Neuronal stem cell (in vitro differentiated cells): ENCODE results near the gene MTARC2.

Source experiments
- DNase-seq: peaks from one replicate; pipeline ENCODE4 v3.0.0-alpha.2; 2013; ENCODE audit warnings: low spot score
- H2AFZ ChIP-seq: one replicate; pipeline ENCODE4 v1.6.1; 2013; ENCODE audit warnings: mild to moderate bottlenecking, low read length, inconsistent platforms
- H2AK5ac ChIP-seq: 2 replicates; pipeline ENCODE4 v1.6.1; 2013; ENCODE audit warnings: low read depth, mild to moderate bottlenecking, inconsistent platforms, low read length, moderate library complexity, mixed read lengths
- H2BK120ac ChIP-seq: 2 replicates; pipeline ENCODE4 v1.6.1; 2013; ENCODE audit warnings: low read depth, mild to moderate bottlenecking, inconsistent platforms, low read length, moderate library complexity, mixed read lengths
- H2BK12ac ChIP-seq: one replicate; pipeline ENCODE4 v1.6.1; 2013; ENCODE audit warnings: low read length, inconsistent platforms
- H2BK15ac ChIP-seq: 2 replicates; pipeline ENCODE4 v1.6.1; 2013; ENCODE audit warnings: mild to moderate bottlenecking, low read length, inconsistent platforms, mixed read lengths
- H2BK5ac ChIP-seq: one replicate; pipeline ENCODE4 v1.6.1; 2013; ENCODE audit warnings: inconsistent platforms, mild to moderate bottlenecking, low read length, moderate library complexity
- H3K14ac ChIP-seq: one replicate; pipeline ENCODE4 v1.6.1; 2013; ENCODE audit warnings: low read length, inconsistent platforms
- H3K18ac ChIP-seq: 2 replicates; pipeline ENCODE4 v1.6.1; 2013; ENCODE audit warnings: low read length, inconsistent platforms
- H3K23ac ChIP-seq: 2 replicates; pipeline ENCODE4 v1.6.1; 2013; ENCODE audit warnings: low read depth, mild to moderate bottlenecking, mixed read lengths, low read length, inconsistent platforms; ENCODE audit not compliant: poor library complexity
- H3K27ac ChIP-seq: replicated peaks from 3 replicates; pipeline ENCODE4 v1.5.1; 2013; ENCODE audit warnings: low read length, inconsistent platforms
- H3K27me3 ChIP-seq, 3 experiments: 2 replicates each; pipeline ENCODE4 v1.6.1; 2013; ENCODE audit warnings: low read length in 3 of 3, mild to moderate bottlenecking in 2 of 3, inconsistent platforms in 1 of 3, low read depth in 1 of 3, mixed read lengths in 1 of 3, moderate library complexity in 1 of 3; ENCODE audit not compliant: control insufficient read depth in 3 of 3, insufficient read depth in 3 of 3
- H3K36me3 ChIP-seq, 2 donors: replicated peaks in 1 of 2; 2 replicates each; pipeline ENCODE4 v1.6.1; 2013; ENCODE audit warnings: low read length in 2 of 2; ENCODE audit not compliant: control insufficient read depth in 2 of 2, insufficient read depth in 2 of 2
- H3K4ac ChIP-seq: 2 replicates; pipeline ENCODE4 v1.6.1; 2013; ENCODE audit warnings: inconsistent platforms, mild to moderate bottlenecking, low read length, moderate library complexity
- H3K4me1 ChIP-seq, 2 donors: 1 replicate in 1 of 2; 2 replicates in 1 of 2; pipeline ENCODE4 v1.6.1; 2013; ENCODE audit warnings: low read length in 2 of 2, low read depth in 1 of 2; ENCODE audit not compliant: control insufficient read depth in 2 of 2, insufficient read depth in 1 of 2
- H3K4me2 ChIP-seq: one replicate; pipeline ENCODE4 v1.6.1; 2013; ENCODE audit warnings: mild to moderate bottlenecking, low read length, inconsistent platforms; ENCODE audit not compliant: insufficient read depth, poor library complexity, severe bottlenecking
- H3K4me3 ChIP-seq, 2 donors: 2 replicates each; pipeline ENCODE4 v1.5.1; 2013; ENCODE audit warnings: low read length in 2 of 2, mild to moderate bottlenecking in 2 of 2, inconsistent platforms in 1 of 2, moderate library complexity in 1 of 2
- H3K79me1 ChIP-seq: one replicate; pipeline ENCODE4 v1.6.1; 2013; ENCODE audit warnings: low read depth, mild to moderate bottlenecking, inconsistent platforms, low read length, moderate library complexity
- H3K9ac ChIP-seq: one replicate; pipeline ENCODE4 v1.6.1; 2013; ENCODE audit warnings: mild to moderate bottlenecking, low read depth, low read length, inconsistent platforms; ENCODE audit not compliant: poor library complexity
- H3K9me3 ChIP-seq, 2 donors: replicated peaks in 1 of 2; 2 replicates each; pipeline versions ENCODE3 to v1.6.1; 2013; ENCODE audit warnings: low read length in 2 of 2, mild to moderate bottlenecking in 2 of 2, inconsistent platforms in 1 of 2, low read depth in 1 of 2, mixed read lengths in 1 of 2, moderate library complexity in 1 of 2; ENCODE audit not compliant: control insufficient read depth in 2 of 2, insufficient read depth in 1 of 2
- H4K8ac ChIP-seq: one replicate; pipeline ENCODE4 v1.6.1; 2013; ENCODE audit warnings: low read depth, mild to moderate bottlenecking, inconsistent platforms, low read length, moderate library complexity
- H4K91ac ChIP-seq: one replicate; pipeline ENCODE4 v1.6.1; 2013; ENCODE audit warnings: low read length, low read depth, mild to moderate bottlenecking, inconsistent platforms; ENCODE audit not compliant: poor library complexity
- WGBS, 2 donors: extraction: QIAGEN DNeasy Blood & Tissue Kit; methylation state at CpG; one replicate each; pipeline ENCODE4 v1.1.7; 2013; ENCODE audit warnings: missing lambda C conversion rate in 2 of 2, mixed read lengths in 1 of 2; ENCODE audit not compliant: insufficient read length in 2 of 2, insufficient replicate concordance in 1 of 2; ENCODE audit errors: extremely low coverage in 2 of 2; 5-methylcytosine and 5-hydroxymethylcytosine counted together

Gene MTARC2

DNA sequence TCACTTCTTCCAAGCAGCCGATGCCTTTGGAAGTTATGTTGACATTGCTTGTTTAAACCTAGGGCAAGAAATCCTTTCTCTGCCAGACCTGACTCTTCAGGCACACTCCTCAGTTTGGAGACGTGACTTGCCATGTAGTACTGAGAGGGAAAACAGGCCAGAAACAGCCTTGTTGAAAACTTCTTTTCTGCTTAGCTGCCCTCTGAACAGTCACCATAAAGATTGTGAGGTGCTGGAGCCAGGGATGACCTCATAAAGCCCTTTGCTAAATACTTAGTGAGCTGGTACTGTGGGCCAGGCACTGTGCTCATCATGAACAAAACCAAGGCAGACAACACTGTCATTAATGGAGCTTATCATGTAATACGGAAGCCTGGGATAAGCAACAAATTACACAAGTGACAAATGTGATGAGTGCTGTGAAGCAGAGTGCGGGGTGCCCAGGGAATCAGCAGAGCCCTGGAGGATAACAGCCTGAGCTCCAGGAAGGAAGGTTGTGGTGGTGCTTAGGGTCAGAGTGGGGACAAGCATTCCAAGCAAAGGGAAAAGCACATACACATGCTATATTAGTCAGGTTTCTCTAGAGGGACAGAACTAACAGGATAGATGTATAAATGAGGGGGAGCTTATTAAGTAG lies 80.9 kb downstream of the MTARC2 start:
- WGBS, 2 donors, result no CpG with 5 or more reads among the region's 4 CpGs
- no peaks in the 10 kb centered on the region for H3K79me1 ChIP-seq

DNA sequence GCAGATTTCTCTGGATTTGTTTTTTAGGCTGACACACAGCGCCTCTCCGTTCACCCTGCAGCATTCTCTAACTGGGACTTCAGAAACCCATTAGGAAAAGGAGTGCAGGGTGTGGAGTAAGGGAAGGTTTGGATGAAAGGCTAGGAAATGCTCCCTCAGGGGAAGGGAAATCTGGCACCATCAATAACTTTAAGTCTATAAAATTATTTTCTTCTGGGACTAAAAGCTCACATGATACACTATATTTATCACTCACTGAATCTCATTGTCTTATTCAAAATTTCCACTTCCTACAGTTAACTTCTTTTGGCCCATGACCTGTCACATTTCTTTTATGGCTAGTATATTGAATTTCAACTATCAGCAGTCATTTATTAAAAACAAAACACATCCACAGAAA lies 85.3 kb downstream of the MTARC2 start:
- H3K23ac ChIP-seq, result no peak overlapping the region
- no peak overlapping the region for H3K4ac ChIP-seq
- no peak overlapping the region for H2BK5ac ChIP-seq
- H3K36me3 ChIP-seq, result no peaks in the 10 kb centered on the region
- no peaks in the 10 kb centered on the region for H3K79me1 ChIP-seq
- no peak overlapping the region for H2BK12ac ChIP-seq
- no peak overlapping the region for H4K8ac ChIP-seq
- no peak for DNase-seq
- H3K9me3 ChIP-seq, result no peaks in the 10 kb centered on the region
- H2BK15ac ChIP-seq, result no peak overlapping the region
- H3K27ac ChIP-seq, result no peak overlapping the region
- H3K14ac ChIP-seq, result no peak overlapping the region
- peaks cover 0 to 2% (median 0%) of the 10 kb centered on the region in 3 experiments for H3K27me3 ChIP-seq
- WGBS, 2 donors, result no CpG with 5 or more reads among the region's 2 CpGs
- H2BK120ac ChIP-seq, result no peak overlapping the region
- H3K9ac ChIP-seq, result no peak overlapping the region
- H3K4me3 ChIP-seq, result no peak overlapping the region
- H3K18ac ChIP-seq, result no peak overlapping the region
- no peak overlapping the region for H2AFZ ChIP-seq
- no peaks in the 10 kb centered on the region for H3K4me1 ChIP-seq
- no peak overlapping the region for H2AK5ac ChIP-seq
- H4K91ac ChIP-seq, result no peak overlapping the region
- no peak overlapping the region for H3K4me2 ChIP-seq

More for the DNA sequence above, 80.9 kb downstream of the MTARC2 start:
- H3K23ac ChIP-seq, result no peak overlapping the region
- no peak overlapping the region for H2AK5ac ChIP-seq
- H3K4ac ChIP-seq, result no peak overlapping the region
- H2AFZ ChIP-seq, result no peak overlapping the region
- H3K27me3 ChIP-seq, result peaks cover 0 to 2% (median 0%) of the 10 kb centered on the region in 3 experiments
- H3K4me1 ChIP-seq, result no peaks in the 10 kb centered on the region
- H3K4me2 ChIP-seq, result no peak overlapping the region
- no peak overlapping the region for H3K9ac ChIP-seq
- H4K91ac ChIP-seq, result no peak overlapping the region
- no peak overlapping the region for H2BK12ac ChIP-seq
- H2BK15ac ChIP-seq, result no peak overlapping the region
- H3K14ac ChIP-seq, result no peak overlapping the region
- H3K9me3 ChIP-seq, result no peaks in the 10 kb centered on the region
- no peak overlapping the region for H4K8ac ChIP-seq
- no peak overlapping the region for H2BK5ac ChIP-seq
- no peak overlapping the region for H3K4me3 ChIP-seq
- H3K18ac ChIP-seq, result no peak overlapping the region
- H2BK120ac ChIP-seq, result no peak overlapping the region
- no peaks in the 10 kb centered on the region for H3K36me3 ChIP-seq
- no peak for DNase-seq
- no peak overlapping the region for H3K27ac ChIP-seq
